Activated CD4-positive, alpha-beta T cell treated with anti-CD3 and anti-CD28 coated beads for 1 hour (primary cell): ENCODE data around the gene LRFN2.

Experiments used
- DNase-seq: peaks from one replicate; pipeline ENCODE4 v3.0.0-alpha.2; 2020

The LRFN2 gene

GRCh38 chr6:40394381-40394780 lies 192.8 kb downstream of the LRFN2 start:
- no peak for DNase-seq

DNA sequence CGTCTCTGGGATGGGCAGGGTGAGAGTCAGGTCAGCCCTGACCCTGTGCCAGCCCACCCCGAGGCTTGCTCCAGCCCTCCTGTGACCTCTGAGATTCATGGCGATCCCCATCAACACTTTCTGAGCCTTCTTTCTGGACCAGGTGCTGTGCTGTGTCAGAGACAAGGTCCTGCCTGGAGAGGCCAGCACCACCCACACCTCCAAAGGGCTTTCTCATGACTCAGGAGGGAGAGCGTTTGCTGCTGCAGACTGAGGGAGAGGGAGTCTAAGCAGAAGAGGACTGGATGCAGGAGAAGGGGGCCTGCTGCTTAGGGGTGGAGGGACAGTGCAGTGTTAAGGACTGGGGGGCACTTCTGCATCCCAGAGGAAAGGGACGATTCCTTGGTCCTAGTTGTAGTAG lies 193.5 kb downstream of the LRFN2 start:
- no peak for DNase-seq

GRCh38 chr6:40392589-40392988 lies 194.6 kb downstream of the LRFN2 start:
- no peak for DNase-seq

DNA sequence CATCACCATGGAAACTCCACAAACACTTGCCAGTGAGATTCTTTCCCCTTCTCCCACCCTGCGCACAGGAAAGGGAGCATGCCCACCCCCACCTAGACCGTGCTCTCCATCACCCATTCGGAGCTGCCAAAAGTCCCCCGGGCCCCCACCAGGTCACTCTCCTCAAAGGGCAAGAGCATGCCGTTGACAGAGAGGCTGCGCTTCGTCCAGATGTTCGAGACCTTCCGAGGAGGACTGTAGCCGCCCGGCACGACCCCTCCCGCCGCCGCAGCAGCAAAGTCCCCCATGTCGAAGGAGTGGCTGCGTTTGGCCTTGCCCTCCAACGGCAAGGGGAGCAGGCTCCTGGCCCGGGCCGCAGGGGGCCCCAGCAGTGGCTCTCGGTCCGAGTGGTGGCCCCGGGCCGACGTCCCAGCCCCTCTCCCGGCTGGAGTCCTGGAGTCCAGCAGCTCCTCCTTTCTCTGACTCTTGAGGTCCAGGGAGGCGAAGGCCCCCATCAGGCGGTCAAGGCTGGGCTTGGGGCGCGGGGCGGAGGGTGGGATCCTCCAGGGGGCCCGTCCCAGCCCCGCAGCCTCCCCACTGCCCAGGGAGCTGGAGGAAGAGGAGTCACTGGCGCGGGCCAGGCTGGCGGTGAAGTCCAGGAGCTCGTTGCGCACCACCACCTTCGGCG lies 195.2 kb downstream of the LRFN2 start:
- DNase-seq, result no peak

GRCh38 chr6:40391086-40391485 lies 196.1 kb downstream of the LRFN2 start:
- no peak for DNase-seq

- DNase-seq, result no peak
These were observed 196.9 kb downstream of the LRFN2 start for GRCh38 chr6:40390144-40390800.

DNA sequence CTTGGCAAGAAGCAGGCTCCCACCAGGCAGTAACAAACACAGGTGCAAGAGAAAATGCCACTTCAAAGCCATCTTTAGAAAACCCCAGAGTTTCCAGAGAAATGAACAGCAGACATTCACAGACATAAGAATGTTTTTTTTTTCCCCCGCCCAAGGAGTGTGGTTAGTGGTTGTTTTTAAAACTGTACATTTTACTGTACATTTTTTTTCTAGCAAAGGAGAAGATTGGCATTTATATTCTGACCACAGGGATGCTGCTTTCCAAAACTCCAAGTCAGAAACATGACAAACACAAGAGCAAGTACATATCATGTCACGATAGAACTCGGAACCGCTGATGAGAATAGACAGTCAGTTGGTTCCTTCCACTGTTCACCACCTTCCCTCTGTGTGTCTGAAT lies 197.9 kb downstream of the LRFN2 start:
- no peak for DNase-seq

DNA sequence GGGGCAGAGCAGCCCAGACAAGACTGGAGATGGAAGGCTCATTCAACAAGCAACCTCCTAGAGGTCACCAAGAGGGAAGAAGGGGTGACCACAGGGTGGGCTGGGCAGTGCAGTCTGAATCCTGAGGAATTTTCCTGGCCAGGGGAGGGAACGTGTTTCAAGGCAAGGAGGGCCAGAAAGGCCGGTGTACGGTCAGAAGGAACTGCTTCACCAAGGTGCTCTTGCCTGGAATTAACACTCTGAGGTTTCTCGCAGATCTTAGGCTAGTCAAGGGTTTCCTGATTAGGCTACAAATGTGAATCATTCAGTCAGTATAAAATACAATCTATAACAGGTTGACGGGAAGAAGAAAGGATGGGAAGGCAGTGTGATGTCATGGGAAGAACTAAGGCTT lies 199.3 kb downstream of the LRFN2 start:
- no peak for DNase-seq

GRCh38 chr6:40387127-40387870 lies 199.9 kb downstream of the LRFN2 start:
- DNase-seq, result no peak

DNA sequence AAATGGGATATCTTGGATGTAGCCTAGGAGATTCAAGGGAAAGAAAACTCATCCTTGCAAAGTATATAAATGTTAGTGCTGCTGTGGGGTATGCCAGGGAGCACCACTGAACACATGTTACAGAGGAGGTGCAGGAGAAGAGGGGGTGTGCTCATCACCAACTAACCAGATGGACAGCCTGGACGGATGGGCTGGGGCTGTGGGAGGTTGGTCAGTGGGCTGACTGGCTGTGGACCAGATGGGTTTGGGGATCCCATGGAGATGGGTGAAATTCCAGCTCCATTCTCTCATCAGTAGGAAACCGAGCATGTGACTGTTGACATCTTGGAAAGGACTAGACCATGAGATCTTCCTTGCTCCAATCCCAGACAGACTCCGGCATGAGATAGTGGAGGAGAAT lies 201.0 kb downstream of the LRFN2 start:
- no peak for DNase-seq

DNA sequence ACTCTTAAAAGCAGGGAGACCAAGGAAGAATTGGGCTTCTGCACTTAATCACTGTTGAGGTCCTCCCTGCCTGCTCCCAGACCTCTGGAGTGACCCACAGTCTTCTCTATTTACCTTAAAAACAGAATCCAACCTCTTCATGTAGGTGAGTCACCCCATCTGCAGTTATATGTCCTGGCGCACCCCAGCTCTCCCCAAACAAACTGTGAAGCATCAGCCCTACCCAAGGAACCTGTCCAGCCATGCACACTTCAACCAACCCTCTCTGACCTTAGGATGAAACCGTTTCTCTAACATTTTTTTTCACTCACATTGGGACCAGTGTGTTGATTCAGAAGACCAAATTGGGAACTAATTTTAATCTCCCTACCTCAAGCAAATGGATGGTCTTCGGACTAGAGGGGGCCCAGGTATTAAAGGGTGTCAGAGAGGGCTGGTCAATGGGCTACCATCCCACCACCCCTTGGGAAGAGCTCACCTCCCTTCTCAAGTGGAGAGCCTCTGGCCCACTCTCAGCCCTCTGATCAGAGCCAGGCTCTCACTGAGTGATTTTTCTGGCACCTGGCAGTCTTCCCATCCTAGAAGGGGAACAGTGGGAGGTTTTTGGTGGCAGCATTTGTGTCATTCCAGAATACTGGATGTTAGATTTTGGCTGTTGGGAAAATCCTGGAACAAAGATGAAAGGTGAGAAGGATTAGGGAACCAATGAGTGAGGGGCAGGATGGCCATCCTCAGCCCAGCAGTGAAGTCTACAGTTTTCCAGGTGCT lies 203.6 kb downstream of the LRFN2 start:
- DNase-seq, result no peak

DNA sequence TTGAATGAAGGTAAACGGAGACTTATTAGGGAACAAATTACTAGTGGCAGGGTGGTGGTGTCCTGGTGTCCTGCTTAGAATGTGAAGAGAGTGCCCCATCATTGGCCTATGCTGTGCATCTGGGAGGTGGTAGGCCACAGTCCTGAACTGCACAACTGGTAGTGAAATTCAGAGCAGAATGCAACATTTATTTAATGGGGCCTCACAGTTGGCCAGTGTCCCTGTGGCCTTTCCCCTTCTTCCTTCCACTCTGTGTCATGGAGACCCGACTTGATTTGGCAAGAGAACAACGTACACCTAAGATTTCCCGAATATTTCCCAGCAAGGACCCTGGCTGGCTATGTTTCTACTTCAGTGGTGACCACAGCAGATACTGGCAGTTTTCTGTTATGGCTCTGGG lies 206.9 kb downstream of the LRFN2 start:
- DNase-seq, result no peak

GRCh38 chr6:40379811-40380210 lies 207.4 kb downstream of the LRFN2 start:
- DNase-seq, result no peak

DNA sequence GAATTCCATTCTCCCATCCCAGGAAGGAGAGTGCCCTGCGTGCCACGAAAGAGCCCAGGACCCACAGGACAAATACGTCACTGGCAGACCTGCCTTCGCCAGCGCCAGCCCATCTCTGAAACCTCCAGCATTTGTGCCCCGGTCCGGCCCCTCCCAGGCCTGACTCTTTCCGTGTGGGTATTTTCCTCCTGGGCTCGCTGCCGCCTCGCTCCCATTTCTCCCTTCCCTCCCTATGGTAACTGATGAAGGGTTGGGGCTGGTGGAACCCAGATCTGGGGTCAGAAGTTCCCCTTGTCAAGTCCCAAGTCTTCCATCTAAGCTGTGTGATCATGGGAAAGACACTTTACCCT lies 208.5 kb downstream of the LRFN2 start:
- DNase-seq, result no peak

GRCh38 chr6:40378071-40378724 lies 209.0 kb downstream of the LRFN2 start:
- DNase-seq, result no peak

- no peak for DNase-seq
These were observed 209.9 kb downstream of the LRFN2 start for GRCh38 chr6:40377173-40377806.

DNA sequence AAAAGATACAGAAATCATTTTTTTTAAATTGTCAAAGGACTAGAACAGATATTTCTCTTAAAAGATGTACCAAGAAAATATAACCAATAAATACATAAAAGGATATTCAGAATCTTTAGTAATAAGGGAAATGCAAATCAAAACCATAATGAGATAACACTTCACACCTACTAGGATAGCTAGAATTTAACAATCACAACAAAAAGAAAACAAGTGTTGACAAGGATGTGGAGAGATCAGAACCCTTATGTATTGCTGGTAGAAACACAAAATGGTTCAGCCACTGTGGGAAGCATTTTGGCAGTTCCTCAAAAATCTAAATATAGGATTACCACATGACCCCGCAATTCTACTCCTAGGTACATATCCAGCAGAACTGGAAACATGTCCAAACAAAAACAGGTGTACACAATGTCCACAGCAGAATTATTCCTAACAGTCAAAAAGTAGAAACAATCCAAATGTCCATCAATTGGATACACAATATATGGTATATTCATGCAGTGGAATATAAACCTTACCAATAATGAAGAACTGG lies 211.0 kb downstream of the LRFN2 start:
- no peak for DNase-seq

GRCh38 chr6:40373267-40373666 lies 213.9 kb downstream of the LRFN2 start:
- DNase-seq, result no peak

GRCh38 chr6:40371621-40372020 lies 215.5 kb downstream of the LRFN2 start:
- no peak for DNase-seq

GRCh38 chr6:40371095-40371494 lies 216.1 kb downstream of the LRFN2 start:
- no peak for DNase-seq

DNA sequence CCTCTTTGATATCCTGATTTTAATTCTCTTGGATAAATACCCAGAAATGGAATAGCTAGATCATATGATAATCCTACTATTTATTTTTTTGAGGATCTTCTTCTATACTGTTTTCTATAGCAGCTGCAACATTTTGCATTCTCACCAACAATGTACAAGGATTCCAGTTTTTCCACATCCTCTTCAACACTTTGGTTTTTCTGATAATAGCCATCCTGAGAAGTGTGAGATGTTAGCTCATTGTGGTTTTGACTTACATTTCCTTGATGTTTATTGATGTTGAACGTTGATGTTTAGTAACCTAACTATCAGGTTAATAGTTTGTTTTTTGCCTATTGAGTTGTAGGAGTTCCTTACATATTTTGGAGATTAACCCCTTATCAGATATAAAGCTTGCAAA lies 217.3 kb downstream of the LRFN2 start:
- no peak for DNase-seq

DNA sequence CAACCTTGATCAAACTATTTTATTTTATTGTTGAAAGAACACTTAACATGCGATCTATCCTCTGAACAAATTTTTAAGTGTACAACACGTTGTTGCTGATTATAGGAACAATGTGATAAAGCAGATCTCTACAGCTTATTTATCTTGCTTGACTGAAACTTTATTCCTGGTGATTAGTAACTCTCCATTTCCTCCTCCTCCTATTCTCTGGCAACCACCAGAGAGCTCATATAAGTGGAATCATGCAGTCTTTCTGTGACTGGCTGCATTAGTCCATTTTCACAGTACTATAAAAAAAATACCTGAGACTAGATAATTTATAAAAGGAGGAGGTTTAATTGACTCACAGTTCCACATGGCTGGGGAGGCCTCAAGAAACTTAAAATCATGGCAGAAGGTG lies 218.1 kb downstream of the LRFN2 start:
- DNase-seq, result no peak
